Chondrocyte (in vitro differentiated cells): Measurements from ENCODE around the gene CATSPER3. TPM values are rescaled to one million over a fixed set of nuclear protein-coding genes. Genes with fewer than 3 reads are reported as not detected.

ENCODE experiments used
- DNase-seq: peaks from one replicate; pipeline ENCODE4 v3.0.0; 2021; ENCODE audit warnings: mixed read lengths, low spot score
- H3K27ac Mint-ChIP-seq: one replicate; pipeline ENCODE4 v1.8.0; 2021; ENCODE audit warnings: mild to moderate bottlenecking, moderate library complexity, mixed read lengths; ENCODE audit not compliant: unreplicated experiment
- H3K27me3 Mint-ChIP-seq: 2 replicates; pipeline ENCODE4 v1.8.0; 2021; ENCODE audit warnings: low read depth, mixed read lengths
- H3K36me3 Mint-ChIP-seq: 2 replicates; pipeline ENCODE4 v1.8.0; 2021; ENCODE audit warnings: low read depth, mixed read lengths
- H3K4me1 Mint-ChIP-seq: 2 replicates; pipeline ENCODE4 v1.8.0; 2021; ENCODE audit warnings: low read depth, mild to moderate bottlenecking, mixed read lengths
- H3K4me3 Mint-ChIP-seq: one replicate; pipeline ENCODE4 v1.8.0; 2021; ENCODE audit warnings: mild to moderate bottlenecking, moderate library complexity, mixed read lengths; ENCODE audit not compliant: unreplicated experiment
- H3K9me3 Mint-ChIP-seq: 2 replicates; pipeline ENCODE4 v1.8.0; 2021; ENCODE audit warnings: low read depth, mixed read lengths
- CTCF ChIP-seq: fragments of 200-600 bp; sonication (generic); IDR thresholded peaks from 2 replicates; pipeline ENCODE4 v1.5.0; 2021; ENCODE audit warnings: antibody characterized with exemption, mild to moderate bottlenecking, moderate library complexity
- total RNA-seq: library from RNA; stranded (reverse); gene quantifications from 3 replicates; pipeline ENCODE4 v1.2.1, GENCODE V29; 2021

CATSPER3 gene
- total RNA-seq, 1 donor from 2014 or later = 0.17 TPM

- Mint-ChIP-seq H3K36me3 (peaks cover 9% of the 10 kb centered on the region), H3K27ac (no peak overlapping the region), H3K4me3 (peak overlapping the region; percentile 64), H3K9me3 (no peaks in the 10 kb centered on the region), H3K4me1 (peaks cover 19% of the 10 kb centered on the region), H3K27me3 (peaks cover 75% of the 10 kb centered on the region)
- peak; percentile 73 for DNase-seq
- no peak for TF ChIP-seq CTCF
Measured at GRCh38 chr5:135032999-135033861, 65.5 kb downstream of the CATSPER3 start.

- TF ChIP-seq CTCF = no peak
- Mint-ChIP-seq H3K4me3 (peak within 1 kb of the TSS; percentile 69), H3K9me3 (no peaks in the 10 kb centered on the region), H3K4me1 (peaks cover 19% of the 10 kb centered on the region), H3K27ac (peak within 1 kb of the TSS; percentile 74), H3K27me3 (peaks cover 78% of the 10 kb centered on the region), H3K36me3 (peaks cover 8% of the 10 kb centered on the region)
- no peak for DNase-seq
Measured at GRCh38 chr5:135033901-135034235, 66.2 kb downstream of the CATSPER3 start, which contains the start of gene PITX1. Gene PITX1 (minus strand): TSS chr5:135034228. CDS start chr5:135033881, 347 bp downstream.

GRCh38 chr5:135034236-135034962 is 66.7 kb downstream of the CATSPER3 start:
- peak overlapping the region; percentile 74 for H3K27ac Mint-ChIP-seq
- H3K4me3 Mint-ChIP-seq = peak overlapping the region; percentile 69
- peaks cover 75% of the 10 kb centered on the region for H3K27me3 Mint-ChIP-seq
- H3K36me3 Mint-ChIP-seq = peaks cover 6% of the 10 kb centered on the region
- peak; percentile 73 for DNase-seq
- H3K4me1 Mint-ChIP-seq = peaks cover 19% of the 10 kb centered on the region
- H3K9me3 Mint-ChIP-seq = no peaks in the 10 kb centered on the region
- TF ChIP-seq CTCF = no peak

GRCh38 chr5:135034963-135035677 is 67.4 kb downstream of the CATSPER3 start:
- H3K4me3 Mint-ChIP-seq = peak overlapping the region; percentile 37

More at GRCh38 chr5:135034963-135035677, 67.4 kb downstream of the CATSPER3 start:
- Mint-ChIP-seq H3K36me3 (peaks cover 2% of the 10 kb centered on the region), H3K27ac (no peak overlapping the region), H3K9me3 (no peaks in the 10 kb centered on the region), H3K27me3 (peaks cover 70% of the 10 kb centered on the region), H3K4me1 (peaks cover 19% of the 10 kb centered on the region)
- peak; percentile 81 for DNase-seq
- TF ChIP-seq CTCF = no peak
